H9 (cell line): ENCODE results near the gene ADIPOR1. TPM values are rescaled to one million over a fixed set of nuclear protein-coding genes. Genes with fewer than 3 reads are reported as not detected.

ENCODE experiments used
- DNase-seq: peaks from one replicate; pipeline ENCODE4 v3.0.0-alpha.2; 2017
- H2AFZ ChIP-seq: one replicate; pipeline ENCODE4 v1.6.1; 2013; ENCODE audit warnings: mild to moderate bottlenecking, low read length, control low read depth, moderate library complexity
- H2AK5ac ChIP-seq: 2 replicates; pipeline ENCODE4 v1.6.1; 2013; ENCODE audit warnings: low read length, control low read depth, mixed read lengths; ENCODE audit not compliant: insufficient read length
- H2BK120ac ChIP-seq: one replicate; pipeline ENCODE4 v1.6.1; 2013; ENCODE audit warnings: low read depth, mild to moderate bottlenecking, low read length, control low read depth, inconsistent platforms; ENCODE audit not compliant: poor library complexity, severe bottlenecking
- H2BK12ac ChIP-seq: 2 replicates; pipeline ENCODE4 v1.6.1; 2013; ENCODE audit warnings: low read length, control low read depth, mixed read lengths, low read depth; ENCODE audit not compliant: insufficient read length
- H2BK15ac ChIP-seq: 2 replicates; pipeline ENCODE4 v1.6.1; 2013; ENCODE audit warnings: low read depth, low read length, control low read depth
- H2BK20ac ChIP-seq: one replicate; pipeline ENCODE4 v1.6.1; 2013; ENCODE audit warnings: low read depth, mild to moderate bottlenecking, low read length, control low read depth, inconsistent platforms; ENCODE audit not compliant: poor library complexity, severe bottlenecking
- H2BK5ac ChIP-seq: 2 replicates; pipeline ENCODE4 v1.6.1; 2013; ENCODE audit warnings: low read length, control low read depth, mixed read lengths; ENCODE audit not compliant: insufficient read length
- H3K14ac ChIP-seq: 2 replicates; pipeline ENCODE4 v1.6.1; 2013; ENCODE audit warnings: low read length, control low read depth; ENCODE audit not compliant: insufficient read depth
- H3K18ac ChIP-seq: 2 replicates; pipeline ENCODE4 v1.6.1; 2013; ENCODE audit warnings: low read depth, mild to moderate bottlenecking, mixed read lengths, low read length, control low read depth; ENCODE audit not compliant: insufficient read length
- H3K23ac ChIP-seq: 2 replicates; pipeline ENCODE4 v1.6.1; 2013; ENCODE audit warnings: low read length, control low read depth, mixed read lengths, low read depth; ENCODE audit not compliant: insufficient read length
- H3K23me2 ChIP-seq: 2 replicates; pipeline ENCODE4 v1.6.1; 2013; ENCODE audit warnings: low read depth, mild to moderate bottlenecking, mixed read lengths, low read length, control low read depth; ENCODE audit not compliant: insufficient read length, poor library complexity, severe bottlenecking
- H3K27ac ChIP-seq: 2 replicates; pipeline ENCODE4 v1.5.1; 2013; ENCODE audit warnings: low read length, control low read depth, mixed read lengths, low read depth; ENCODE audit not compliant: insufficient read length
- H3K27me3 ChIP-seq: 2 replicates; pipeline ENCODE4 v1.6.1; 2013; ENCODE audit warnings: low read length, control low read depth, inconsistent platforms; ENCODE audit not compliant: insufficient read depth
- H3K4ac ChIP-seq: 2 replicates; pipeline ENCODE4 v1.6.1; 2013; ENCODE audit warnings: low read depth, mild to moderate bottlenecking, control low read depth, inconsistent platforms, low read length, moderate library complexity
- H3K4me1 ChIP-seq: 2 replicates; pipeline ENCODE4 v1.6.1; 2013; ENCODE audit warnings: low read length, control low read depth, inconsistent platforms; ENCODE audit not compliant: insufficient read depth
- H3K4me2 ChIP-seq: 2 replicates; pipeline ENCODE4 v1.6.1; 2013; ENCODE audit warnings: low read length, control low read depth, mixed read lengths; ENCODE audit not compliant: insufficient read length, insufficient read depth
- H3K56ac ChIP-seq: 2 replicates; pipeline ENCODE4 v1.6.1; 2013; ENCODE audit warnings: low read depth, mild to moderate bottlenecking, mixed read lengths, low read length, control low read depth; ENCODE audit not compliant: insufficient read length
- H3K79me1 ChIP-seq: 2 replicates; pipeline ENCODE4 v1.6.1; 2013; ENCODE audit warnings: low read depth, mild to moderate bottlenecking, moderate library complexity, low read length, control low read depth, inconsistent platforms; ENCODE audit not compliant: insufficient read depth, poor library complexity, severe bottlenecking
- H3K79me2 ChIP-seq: 2 replicates; pipeline ENCODE4 v1.6.1; 2013; ENCODE audit warnings: low read length, control low read depth, inconsistent platforms; ENCODE audit not compliant: insufficient read depth
- H3K9ac ChIP-seq: 2 replicates; pipeline ENCODE4 v1.6.1; 2013; ENCODE audit warnings: low read length, control low read depth, mixed read lengths; ENCODE audit not compliant: insufficient read length; ENCODE audit errors: extremely low read depth
- H3K9me3 ChIP-seq: one replicate; pipeline ENCODE4 v1.6.1; 2013; ENCODE audit warnings: low read depth, low read length, inconsistent platforms; ENCODE audit not compliant: control insufficient read depth
- H3T11ph ChIP-seq: one replicate; pipeline ENCODE4 v1.6.1; 2013; ENCODE audit warnings: mild to moderate bottlenecking, low read length, control low read depth, inconsistent platforms
- H4K20me1 ChIP-seq: one replicate; pipeline ENCODE4 v1.6.1; 2013; ENCODE audit not compliant: control insufficient read depth, insufficient read length, insufficient read depth
- H4K5ac ChIP-seq: 2 replicates; pipeline ENCODE4 v1.6.1; 2013; ENCODE audit warnings: low read depth, mild to moderate bottlenecking, mixed read lengths, low read length, control low read depth; ENCODE audit not compliant: insufficient read length
- H4K8ac ChIP-seq: replicated peaks from 2 replicates; pipeline ENCODE4 v1.6.1; 2013; ENCODE audit warnings: low read length, control low read depth, mixed read lengths, low read depth; ENCODE audit not compliant: insufficient read length
- H4K91ac ChIP-seq: 2 replicates; pipeline ENCODE4 v1.6.1; 2013; ENCODE audit warnings: low read depth, mild to moderate bottlenecking, moderate library complexity, mixed read lengths, low read length, control low read depth; ENCODE audit not compliant: insufficient read length
- H3K27ac Mint-ChIP-seq, 3 experiments: 2 replicates in 2 of 3; 3 replicates in 1 of 3; pipeline ENCODE4 v1.8.0; 2020 to 2021; ENCODE audit warnings: mixed read lengths in 3 of 3, mild to moderate bottlenecking in 1 of 3, moderate library complexity in 1 of 3
- H3K27me3 Mint-ChIP-seq: 2 replicates; pipeline ENCODE4 v1.8.0; 2021; ENCODE audit warnings: low read depth, mild to moderate bottlenecking, moderate library complexity, mixed read lengths
- H3K36me3 Mint-ChIP-seq, 3 experiments: 2 replicates in 2 of 3; 3 replicates in 1 of 3; pipeline ENCODE4 v1.8.0; 2020 to 2021; ENCODE audit warnings: low read depth in 3 of 3, mixed read lengths in 3 of 3; ENCODE audit not compliant: insufficient read depth in 1 of 3
- H3K4me1 Mint-ChIP-seq, 2 experiments: 2 replicates each; pipeline ENCODE4 v1.8.0; 2020; ENCODE audit warnings: mixed read lengths in 2 of 2
- H3K4me3 Mint-ChIP-seq, 2 experiments: 2 replicates in 1 of 2; 3 replicates in 1 of 2; pipeline ENCODE4 v1.8.0; 2020 to 2021; ENCODE audit warnings: mild to moderate bottlenecking in 2 of 2, mixed read lengths in 2 of 2, moderate library complexity in 1 of 2
- H3K9me3 Mint-ChIP-seq, 2 experiments: 2 replicates in 1 of 2; 3 replicates in 1 of 2; pipeline ENCODE4 v1.8.0; 2020; ENCODE audit warnings: mild to moderate bottlenecking in 2 of 2, mixed read lengths in 2 of 2, moderate library complexity in 1 of 2
- CTCF ChIP-seq: fragments of 200-600 bp; sonication (generic); conservative IDR thresholded peaks from 3 replicates; pipeline ENCODE4 v1.8.0; 2021; ENCODE audit warnings: antibody characterized with exemption, mild to moderate bottlenecking
- WGBS: extraction: QIAGEN DNeasy Blood & Tissue Kit; methylation state at CpG from one replicate; pipeline ENCODE4 v1.1.7; 2013; ENCODE audit warnings: missing lambda C conversion rate, low lambda C conversion rate, mixed read lengths; ENCODE audit not compliant: insufficient read length; ENCODE audit errors: extremely low coverage; 5-methylcytosine and 5-hydroxymethylcytosine counted together
- total RNA-seq: library from RNA; stranded (reverse); gene quantifications from 2 replicates; pipeline ENCODE4 v1.2.1, GENCODE V29; 2021

The ADIPOR1 gene
- total RNA-seq, 1 experiment from 2014 or later: 65.0 TPM

DNA sequence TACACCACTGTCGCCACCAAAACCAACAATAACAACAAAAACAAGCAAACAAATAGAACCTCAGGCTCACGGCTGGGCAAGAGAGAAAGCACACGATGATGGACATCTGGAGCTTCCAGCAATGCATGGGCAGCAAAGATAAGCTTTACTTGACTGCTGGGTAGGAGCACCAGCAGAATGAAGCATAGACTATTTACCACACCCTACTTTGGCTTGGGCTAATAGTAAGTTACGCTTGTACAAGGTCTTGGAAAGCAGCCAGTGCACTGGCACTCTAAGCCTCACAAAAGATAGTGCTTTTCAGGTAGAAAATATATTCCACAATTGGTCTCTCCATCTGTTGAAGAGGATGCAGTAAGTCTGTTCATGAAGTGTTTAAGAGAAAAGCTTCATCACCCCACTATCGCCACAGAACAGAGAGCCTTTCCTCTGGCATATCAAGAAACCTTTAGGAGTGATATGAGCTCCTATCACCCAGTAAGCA lies 13.6 kb downstream of the ADIPOR1 start:
- Histone ChIP-seq H2AFZ (no peak overlapping the region), H2BK20ac (no peak overlapping the region), H3K14ac (no peak overlapping the region), H3K27ac (no peak overlapping the region), H3K79me2 (no peaks in the 10 kb centered on the region), H2BK12ac (no peak overlapping the region), H2AK5ac (no peak overlapping the region), H3K56ac (no peak overlapping the region), H4K8ac (no peak overlapping the region), H4K91ac (no peak overlapping the region), H3T11ph (no peak overlapping the region), H3K18ac (no peak overlapping the region), H3K9ac (no peak overlapping the region), H4K20me1 (no peaks in the 10 kb centered on the region), H3K23me2 (no peaks in the 10 kb centered on the region), H2BK5ac (no peak overlapping the region), H4K5ac (no peak overlapping the region), H3K4me2 (no peak overlapping the region), H2BK120ac (no peak overlapping the region), H3K4ac (no peak overlapping the region), H3K79me1 (no peaks in the 10 kb centered on the region), H3K27me3 (no peaks in the 10 kb centered on the region), H3K9me3 (no peaks in the 10 kb centered on the region), H3K23ac (no peak overlapping the region), H2BK15ac (no peak overlapping the region), H3K4me1 (no peaks in the 10 kb centered on the region)
- no peak overlapping the region for H3K4me3 Mint-ChIP-seq
- no peaks in the 10 kb centered on the region for H3K27me3 Mint-ChIP-seq
- DNase-seq: no peak
- no peaks in the 10 kb centered on the region for H3K4me1 Mint-ChIP-seq
- no peaks in the 10 kb centered on the region for H3K9me3 Mint-ChIP-seq
- peaks cover 29 to 84% (median 71%) of the 10 kb centered on the region in 3 experiments; a peak in 6 of 7 replicates for H3K36me3 Mint-ChIP-seq
- no CpG with 5 or more reads among the region's 5 CpGs for WGBS
- TF ChIP-seq CTCF: no peak
- H3K27ac Mint-ChIP-seq: no peak overlapping the region
